Osteoblast (primary cell): ENCODE results near the gene CD300E. TPM values are rescaled to one million over a fixed set of nuclear protein-coding genes. Genes with fewer than 3 reads are reported as not detected.

ENCODE experiments used
- DNase-seq: peaks from one replicate; pipeline ENCODE4 v3.0.0; 2011; ENCODE audit warnings: low spot score, mixed read lengths; ENCODE audit not compliant: insufficient read length; ENCODE audit errors: missing footprints
- H2AFZ ChIP-seq: 2 replicates; pipeline ENCODE4 v1.6.0; 2011; ENCODE audit warnings: mild to moderate bottlenecking, low read length
- H3K27ac ChIP-seq: 2 replicates; pipeline ENCODE4 v1.5.1; 2011; ENCODE audit warnings: mild to moderate bottlenecking, low read depth, low read length, moderate library complexity
- H3K27me3 ChIP-seq: 2 replicates; pipeline ENCODE4 v1.6.0; 2012; ENCODE audit warnings: mild to moderate bottlenecking, control low read depth, inconsistent platforms, low read length, moderate library complexity; ENCODE audit not compliant: insufficient read depth
- H3K36me3 ChIP-seq: 2 replicates; pipeline ENCODE4 v1.5.1; 2011; ENCODE audit warnings: mild to moderate bottlenecking, low read length, control low read depth, moderate library complexity; ENCODE audit not compliant: insufficient read depth
- H3K4me1 ChIP-seq: 2 replicates; pipeline ENCODE4 v1.5.1; 2011; ENCODE audit warnings: mild to moderate bottlenecking, low read length, control low read depth, moderate library complexity; ENCODE audit not compliant: insufficient read depth
- H3K4me2 ChIP-seq: 2 replicates; pipeline ENCODE4 v1.6.0; 2011; ENCODE audit warnings: mild to moderate bottlenecking, low read length; ENCODE audit not compliant: insufficient read depth
- H3K4me3 ChIP-seq: fragments of 200-600 bp; sonication (generic); 3 replicates; pipeline ENCODE4 v1.5.1; 2012; ENCODE audit warnings: mild to moderate bottlenecking, low read length, inconsistent platforms; ENCODE audit not compliant: insufficient read depth
- H3K79me2 ChIP-seq: 2 replicates; pipeline ENCODE4 v1.6.0; 2012; ENCODE audit warnings: mild to moderate bottlenecking, low read length, control low read depth, inconsistent platforms; ENCODE audit not compliant: insufficient read depth
- H3K9me3 ChIP-seq: 2 replicates; pipeline ENCODE4 v1.5.1; 2011; ENCODE audit warnings: low read depth, low read length, control low read depth
- H4K20me1 ChIP-seq: 2 replicates; pipeline ENCODE4 v1.6.0; 2012; ENCODE audit warnings: mild to moderate bottlenecking, low read length, control low read depth; ENCODE audit not compliant: insufficient read depth
- total RNA-seq: library from RNA; depleted of rRNA; stranded (reverse); fragments of >200 nt; gene quantifications from 2 replicates; pipeline ENCODE4 v1.2.3, GENCODE V29; 2012
- TF ChIP-seq, protein P1 (sequence below): IDR thresholded peaks from 2 replicates; pipeline ENCODE4 v1.5.1; 2011; ENCODE audit warnings: mild to moderate bottlenecking, low read depth, low read length, moderate library complexity; ENCODE audit errors: extremely low read depth

Gene CD300E
- total RNA-seq, 1 donor: under 0.01 TPM

GRCh38 chr17:74641958-74642298, 18.4 kb upstream of the CD300E start:
- H3K4me2 ChIP-seq: no peak overlapping the region
- TF ChIP-seq, protein P1, sequence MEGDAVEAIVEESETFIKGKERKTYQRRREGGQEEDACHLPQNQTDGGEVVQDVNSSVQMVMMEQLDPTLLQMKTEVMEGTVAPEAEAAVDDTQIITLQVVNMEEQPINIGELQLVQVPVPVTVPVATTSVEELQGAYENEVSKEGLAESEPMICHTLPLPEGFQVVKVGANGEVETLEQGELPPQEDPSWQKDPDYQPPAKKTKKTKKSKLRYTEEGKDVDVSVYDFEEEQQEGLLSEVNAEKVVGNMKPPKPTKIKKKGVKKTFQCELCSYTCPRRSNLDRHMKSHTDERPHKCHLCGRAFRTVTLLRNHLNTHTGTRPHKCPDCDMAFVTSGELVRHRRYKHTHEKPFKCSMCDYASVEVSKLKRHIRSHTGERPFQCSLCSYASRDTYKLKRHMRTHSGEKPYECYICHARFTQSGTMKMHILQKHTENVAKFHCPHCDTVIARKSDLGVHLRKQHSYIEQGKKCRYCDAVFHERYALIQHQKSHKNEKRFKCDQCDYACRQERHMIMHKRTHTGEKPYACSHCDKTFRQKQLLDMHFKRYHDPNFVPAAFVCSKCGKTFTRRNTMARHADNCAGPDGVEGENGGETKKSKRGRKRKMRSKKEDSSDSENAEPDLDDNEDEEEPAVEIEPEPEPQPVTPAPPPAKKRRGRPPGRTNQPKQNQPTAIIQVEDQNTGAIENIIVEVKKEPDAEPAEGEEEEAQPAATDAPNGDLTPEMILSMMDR: no peak
- H3K27me3 ChIP-seq: peaks cover 16% of the 10 kb centered on the region
- no peaks in the 10 kb centered on the region for H3K4me1 ChIP-seq
- no peaks in the 10 kb centered on the region for H3K79me2 ChIP-seq
- no peaks in the 10 kb centered on the region for H3K9me3 ChIP-seq
- H3K36me3 ChIP-seq: no peaks in the 10 kb centered on the region
- no peak overlapping the region for H3K27ac ChIP-seq
- H3K4me3 ChIP-seq: no peak overlapping the region
- no peak overlapping the region for H2AFZ ChIP-seq
- DNase-seq: no peak
- H4K20me1 ChIP-seq: no peaks in the 10 kb centered on the region

DNA sequence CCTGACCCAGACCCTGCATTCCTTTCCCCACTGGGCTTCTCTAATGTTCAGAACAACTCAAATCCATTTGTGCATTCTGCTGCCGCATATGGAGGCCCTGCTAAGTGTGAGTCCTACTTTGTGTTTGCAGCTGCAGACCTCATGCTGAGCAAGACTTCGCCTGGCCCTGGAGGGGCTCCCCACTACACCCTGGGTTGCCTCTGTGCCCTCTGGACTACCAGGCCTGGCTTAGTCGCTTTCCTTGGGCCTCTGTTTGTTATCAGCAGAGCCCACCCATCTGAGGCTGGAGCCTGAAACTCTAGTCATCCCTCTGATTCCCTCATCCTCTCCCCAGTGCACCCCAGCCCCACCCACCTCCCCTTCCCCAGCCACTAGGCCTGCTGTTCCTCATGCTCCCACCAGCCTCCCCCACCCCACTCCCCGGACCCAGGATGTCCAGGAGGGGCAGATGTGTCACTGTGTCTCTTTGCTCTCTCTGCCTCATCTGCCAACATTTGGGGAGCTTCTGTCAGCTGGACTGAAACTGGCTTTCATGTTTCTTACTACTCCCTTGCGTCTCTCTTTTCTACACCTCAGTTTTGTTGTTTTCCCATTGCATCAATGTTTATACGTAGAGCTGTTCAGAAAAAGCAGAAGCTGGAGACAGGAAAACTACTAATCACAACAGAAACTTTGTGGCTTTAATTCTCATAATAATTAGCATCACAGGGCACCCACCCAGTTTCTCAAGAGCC, 17.9 kb upstream of the CD300E start:
- H3K4me3 ChIP-seq: no peak overlapping the region
- no peaks in the 10 kb centered on the region for H3K79me2 ChIP-seq
- H4K20me1 ChIP-seq: no peaks in the 10 kb centered on the region
- peaks cover 16% of the 10 kb centered on the region for H3K27me3 ChIP-seq
- H2AFZ ChIP-seq: no peak overlapping the region
- TF ChIP-seq, protein P1: no peak
- H3K4me1 ChIP-seq: no peaks in the 10 kb centered on the region
- no peak for DNase-seq
- no peak overlapping the region for H3K27ac ChIP-seq
- no peak overlapping the region for H3K4me2 ChIP-seq
- no peaks in the 10 kb centered on the region for H3K36me3 ChIP-seq
- H3K9me3 ChIP-seq: no peaks in the 10 kb centered on the region

DNA sequence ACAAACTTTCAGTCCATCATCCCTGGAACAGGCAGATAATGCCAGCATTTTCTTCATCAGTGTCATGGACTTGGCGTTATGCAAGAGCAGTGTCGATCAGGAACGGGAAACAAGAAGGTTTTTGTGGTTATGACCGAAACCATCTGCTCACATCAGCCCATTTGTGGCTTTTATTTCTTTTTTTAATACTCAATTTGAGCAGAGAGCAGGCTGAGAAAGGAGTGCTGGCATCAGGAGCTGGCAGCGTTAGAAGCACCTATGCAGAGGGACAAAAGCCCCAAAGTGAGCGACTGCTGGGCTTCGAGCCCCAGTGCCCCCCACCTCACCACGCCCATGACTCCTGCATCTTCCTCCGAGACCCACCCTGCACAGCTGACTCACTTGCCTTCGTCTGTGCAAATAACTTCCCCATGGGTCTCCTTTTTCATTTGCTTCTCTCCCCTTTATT, 16.2 kb upstream of the CD300E start:
- no peak for DNase-seq
- Histone ChIP-seq H3K27ac (no peak overlapping the region), H3K4me3 (no peak overlapping the region), H3K27me3 (peaks cover 16% of the 10 kb centered on the region), H3K4me2 (no peak overlapping the region), H3K79me2 (no peaks in the 10 kb centered on the region), H3K36me3 (no peaks in the 10 kb centered on the region), H3K9me3 (no peaks in the 10 kb centered on the region), H4K20me1 (no peaks in the 10 kb centered on the region), H2AFZ (no peak overlapping the region), H3K4me1 (no peaks in the 10 kb centered on the region)
- TF ChIP-seq, protein P1: no peak

- peaks cover 12% of the 10 kb centered on the region for H3K27me3 ChIP-seq
- H3K36me3 ChIP-seq: no peaks in the 10 kb centered on the region
- DNase-seq: no peak
- TF ChIP-seq, protein P1: no peak
- H3K4me1 ChIP-seq: no peaks in the 10 kb centered on the region
- no peak overlapping the region for H3K4me3 ChIP-seq
- no peak overlapping the region for H2AFZ ChIP-seq
- H3K79me2 ChIP-seq: no peaks in the 10 kb centered on the region
- H4K20me1 ChIP-seq: no peaks in the 10 kb centered on the region
- H3K27ac ChIP-seq: no peak overlapping the region
- no peak overlapping the region for H3K4me2 ChIP-seq
- no peaks in the 10 kb centered on the region for H3K9me3 ChIP-seq
These were observed 14.4 kb upstream of the CD300E start for GRCh38 chr17:74637926-74638325.
